HG03097 (cell line): ENCODE results near the gene MYPOP.
"Not testable (repeated sequence)": the region's sequence is repeated elsewhere in the genome, so short reads cannot be mapped to it uniquely, and the experiment has no call there.

Source experiments
- ATAC-seq: cut with Tn5 transposase; IDR thresholded peaks from one replicate; pipeline ENCODE4 v1.9.1; 2021; ENCODE audit not compliant: unreplicated experiment, low FRiP score

The MYPOP gene

GRCh38 chr19:45911291-45911690, 8.9 kb upstream of the MYPOP start:
- no peak for ATAC-seq

GRCh38 chr19:45908956-45909355, 6.5 kb upstream of the MYPOP start:
- ATAC-seq: no peak

GRCh38 chr19:45906221-45906620, 3.8 kb upstream of the MYPOP start:
- ATAC-seq: no peak

- ATAC-seq: no peak
Observed at GRCh38 chr19:45905011-45905410, 2.6 kb upstream of the MYPOP start.

GRCh38 chr19:45902651-45903625, 525 bp upstream of the MYPOP start:
- peak; percentile 86 for ATAC-seq

GRCh38 chr19:45901432-45901911, 941 bp downstream of the MYPOP start:
- no peak for ATAC-seq

GRCh38 chr19:45900738-45901431, 1.5 kb downstream of the MYPOP start:
- no peak for ATAC-seq

GRCh38 chr19:45899919-45900589, 2.4 kb downstream of the MYPOP start:
- no peak for ATAC-seq

GRCh38 chr19:45899253-45899652, 3.2 kb downstream of the MYPOP start:
- no peak for ATAC-seq

- ATAC-seq: no peak
Observed at GRCh38 chr19:45897261-45897812, 5.1 kb downstream of the MYPOP start.

GRCh38 chr19:45895983-45896599, 6.3 kb downstream of the MYPOP start:
- not testable (repeated sequence) for ATAC-seq

GRCh38 chr19:45895519-45895972, 6.9 kb downstream of the MYPOP start:
- ATAC-seq: no peak

GRCh38 chr19:45890877-45891276, 11.5 kb downstream of the MYPOP start:
- no peak for ATAC-seq

- ATAC-seq: no peak
Observed at GRCh38 chr19:45889210-45889885, 13.1 kb downstream of the MYPOP start.

GRCh38 chr19:45887200-45887710, 15.2 kb downstream of the MYPOP start:
- no peak for ATAC-seq

GRCh38 chr19:45886427-45887199, 15.8 kb downstream of the MYPOP start:
- peak; percentile 47 for ATAC-seq

- ATAC-seq: peak; percentile 38
Observed at GRCh38 chr19:45885556-45886426, 16.6 kb downstream of the MYPOP start, which contains the start of gene IRF2BP1. Gene IRF2BP1 (minus strand): TSS chr19:45886141. CDS start chr19:45885774, 367 bp downstream.
